Measurements from ENCODE around the gene COL4A2. TPM values are rescaled to one million over a fixed set of nuclear protein-coding genes. Genes with fewer than 3 reads are reported as not detected.

COL4A2 gene
- total RNA-seq, 1 experiment from 2014 or later = 74.5 TPM

- Histone ChIP-seq H4K20me1 (ENCODE audit: low read length) (no peaks in the 10 kb centered on the region), H3F3A (ENCODE audit: low read length, unreplicated experiment) (no peaks in the 10 kb centered on the region), H3K4me3 (ENCODE audit: low read length) (no peak overlapping the region; the same call in 1 of the 2 replicates), H3K27ac (ENCODE audit: low read length) (peak overlapping the region; percentile 76), H3K9ac (ENCODE audit: low read length) (no peak overlapping the region), H3K4me1 (ENCODE audit: insufficient read depth, low read length) (peaks cover 52% of the 10 kb centered on the region), H3K79me2 (ENCODE audit: low read length) (no peaks in the 10 kb centered on the region), H2AFZ (ENCODE audit: low read length) (no peak overlapping the region), H3K9me2 (replicated peaks; ENCODE audit: low read length) (no peaks in the 10 kb centered on the region), H3K36me3 (ENCODE audit: low read depth, low read length) (no peaks in the 10 kb centered on the region; the same call in 1 of the 2 replicates), H3K27me3 (ENCODE audit: low read length) (no peaks in the 10 kb centered on the region), H3K9me3 (ENCODE audit: low read length) (no peaks in the 10 kb centered on the region), H3K4me2 (ENCODE audit: low read length) (peak overlapping the region; percentile 59)
- DNase-seq (no peak), ATAC-seq (no peak)
- ChIA-PET POLR2A (ENCODE audit: unreplicated experiment) (no interaction called here), CTCF (no interaction called here)
- intact Hi-C loops (cut with micrococcal nuclease) = no loop called here
- no peak for TF ChIP-seq CTCF (conservative IDR thresholded peaks at IDR 0.05; ENCODE audit: low read depth, low read length)
- TF ChIP-seq EZH2 (IDR thresholded peaks at IDR 0.05; ENCODE audit: low read length, unreplicated experiment) = no peak
- no peak for TF ChIP-seq EZH2phosphoT487 (IDR thresholded peaks at IDR 0.05; ENCODE audit: borderline replicate concordance, low read length)
- no TSS peak for BruUV-seq (replicated peaks)
Measured at GRCh38 chr13:110448677-110449076, 141.6 kb downstream of the COL4A2 start.

GRCh38 chr13:110449219-110450015 is 142.3 kb downstream of the COL4A2 start:
- Histone ChIP-seq H3K4me3 (ENCODE audit: low read length) (no peak overlapping the region), H3K36me3 (ENCODE audit: low read depth, low read length) (no peaks in the 10 kb centered on the region; the same call in 1 of the 2 replicates), H3F3A (ENCODE audit: low read length, unreplicated experiment) (no peaks in the 10 kb centered on the region), H3K27ac (ENCODE audit: low read length) (no peak overlapping the region), H3K9me2 (replicated peaks; ENCODE audit: low read length) (no peaks in the 10 kb centered on the region), H3K4me2 (ENCODE audit: low read length) (peak overlapping the region; percentile 59; the same call in 1 of the 2 replicates), H3K4me1 (ENCODE audit: insufficient read depth, low read length) (peaks cover 46% of the 10 kb centered on the region), H3K9me3 (ENCODE audit: low read length) (no peaks in the 10 kb centered on the region), H3K27me3 (ENCODE audit: low read length) (no peaks in the 10 kb centered on the region), H2AFZ (ENCODE audit: low read length) (no peak overlapping the region), H3K9ac (ENCODE audit: low read length) (no peak overlapping the region), H4K20me1 (ENCODE audit: low read length) (no peaks in the 10 kb centered on the region), H3K79me2 (ENCODE audit: low read length) (no peaks in the 10 kb centered on the region)
- no peak for ATAC-seq
- ChIA-PET CTCF (no interaction called here), POLR2A (ENCODE audit: unreplicated experiment) (no interaction called here)
- no peak for DNase-seq
- no TSS peak for BruUV-seq (replicated peaks)
- intact Hi-C loops (cut with micrococcal nuclease) = no loop called here
- TF ChIP-seq EZH2 (IDR thresholded peaks at IDR 0.05; ENCODE audit: low read length, unreplicated experiment) (no peak), CTCF (conservative IDR thresholded peaks at IDR 0.05; ENCODE audit: low read depth, low read length) (no peak), EZH2phosphoT487 (IDR thresholded peaks at IDR 0.05; ENCODE audit: borderline replicate concordance, low read length) (no peak)
